PFSK-1 (cell line): ENCODE data around the gene SORCS1.

Source experiments
- FOXP2 ChIP-seq: optimal IDR thresholded peaks from 2 replicates; pipeline ENCODE3; 2011; ENCODE audit warnings: borderline replicate concordance, control low read depth, inconsistent platforms; ENCODE audit not compliant: insufficient read depth; ENCODE audit errors: extremely low read length, extremely low read depth
- POLR2AphosphoS5 ChIP-seq: IDR thresholded peaks from 2 replicates; pipeline ENCODE4 v1.6.1; 2012; ENCODE audit warnings: low read depth, mild to moderate bottlenecking, control low read depth, low read length, moderate library complexity
- SIN3A ChIP-seq: IDR thresholded peaks from 2 replicates; pipeline ENCODE4 v1.6.1; 2012; ENCODE audit warnings: mild to moderate bottlenecking, low read length, moderate library complexity, borderline replicate concordance; ENCODE audit not compliant: insufficient read depth
- TAF1 ChIP-seq: IDR thresholded peaks from 2 replicates; pipeline ENCODE4 v1.6.1; 2012; ENCODE audit warnings: low read length, control low read depth, borderline replicate concordance; ENCODE audit not compliant: insufficient read depth
- TF ChIP-seq, protein P1 (sequence below), 2 experiments: IDR thresholded peaks; 2 replicates each; pipeline versions ENCODE4 v1.6.1 to v1.8.0; 2011 to 2012; ENCODE audit warnings: low read depth in 2 of 2, low read length in 2 of 2, control low read depth in 1 of 2, inconsistent platforms in 1 of 2, mild to moderate bottlenecking in 1 of 2, moderate library complexity in 1 of 2; ENCODE audit not compliant: insufficient read depth in 1 of 2

DNA sequence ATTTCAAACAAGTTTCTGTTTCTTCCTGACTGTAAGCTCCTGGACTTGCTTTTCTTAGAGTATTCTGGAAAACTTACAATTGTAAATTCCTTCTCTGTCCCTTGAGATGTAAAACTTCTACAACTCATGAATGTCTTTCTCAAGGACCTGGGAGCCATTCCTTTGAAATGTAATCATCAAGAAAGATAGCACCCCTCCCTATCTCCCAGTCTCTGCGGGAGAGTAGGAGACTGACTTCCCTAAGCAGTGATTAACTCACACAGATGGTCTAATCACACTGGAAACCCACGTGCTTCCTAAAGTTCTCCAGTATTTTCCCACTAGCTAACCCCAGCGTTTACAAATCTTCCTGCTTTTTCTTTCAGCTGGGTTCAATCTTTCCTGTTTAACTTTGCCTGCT, 549.4 kb downstream of the SORCS1 start:
- TF ChIP-seq POLR2AphosphoS5 (no peak), TAF1 (no peak), FOXP2 (no peak), SIN3A (no peak)
- TF ChIP-seq, protein P1, sequence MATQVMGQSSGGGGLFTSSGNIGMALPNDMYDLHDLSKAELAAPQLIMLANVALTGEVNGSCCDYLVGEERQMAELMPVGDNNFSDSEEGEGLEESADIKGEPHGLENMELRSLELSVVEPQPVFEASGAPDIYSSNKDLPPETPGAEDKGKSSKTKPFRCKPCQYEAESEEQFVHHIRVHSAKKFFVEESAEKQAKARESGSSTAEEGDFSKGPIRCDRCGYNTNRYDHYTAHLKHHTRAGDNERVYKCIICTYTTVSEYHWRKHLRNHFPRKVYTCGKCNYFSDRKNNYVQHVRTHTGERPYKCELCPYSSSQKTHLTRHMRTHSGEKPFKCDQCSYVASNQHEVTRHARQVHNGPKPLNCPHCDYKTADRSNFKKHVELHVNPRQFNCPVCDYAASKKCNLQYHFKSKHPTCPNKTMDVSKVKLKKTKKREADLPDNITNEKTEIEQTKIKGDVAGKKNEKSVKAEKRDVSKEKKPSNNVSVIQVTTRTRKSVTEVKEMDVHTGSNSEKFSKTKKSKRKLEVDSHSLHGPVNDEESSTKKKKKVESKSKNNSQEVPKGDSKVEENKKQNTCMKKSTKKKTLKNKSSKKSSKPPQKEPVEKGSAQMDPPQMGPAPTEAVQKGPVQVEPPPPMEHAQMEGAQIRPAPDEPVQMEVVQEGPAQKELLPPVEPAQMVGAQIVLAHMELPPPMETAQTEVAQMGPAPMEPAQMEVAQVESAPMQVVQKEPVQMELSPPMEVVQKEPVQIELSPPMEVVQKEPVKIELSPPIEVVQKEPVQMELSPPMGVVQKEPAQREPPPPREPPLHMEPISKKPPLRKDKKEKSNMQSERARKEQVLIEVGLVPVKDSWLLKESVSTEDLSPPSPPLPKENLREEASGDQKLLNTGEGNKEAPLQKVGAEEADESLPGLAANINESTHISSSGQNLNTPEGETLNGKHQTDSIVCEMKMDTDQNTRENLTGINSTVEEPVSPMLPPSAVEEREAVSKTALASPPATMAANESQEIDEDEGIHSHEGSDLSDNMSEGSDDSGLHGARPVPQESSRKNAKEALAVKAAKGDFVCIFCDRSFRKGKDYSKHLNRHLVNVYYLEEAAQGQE (IDR thresholded peaks at IDR 0.05; ENCODE audit: insufficient read depth in 1 of 2, low read depth in 2 of 2, low read length in 2 of 2) = no peak
